GM18870 (cell line): ENCODE data around the gene FFAR1.

ENCODE experiments used
- ATAC-seq: cut with Tn5 transposase; IDR thresholded peaks from one replicate; pipeline ENCODE4 v1.9.1; 2021; ENCODE audit warnings: moderate library complexity; ENCODE audit not compliant: unreplicated experiment

The FFAR1 gene

DNA sequence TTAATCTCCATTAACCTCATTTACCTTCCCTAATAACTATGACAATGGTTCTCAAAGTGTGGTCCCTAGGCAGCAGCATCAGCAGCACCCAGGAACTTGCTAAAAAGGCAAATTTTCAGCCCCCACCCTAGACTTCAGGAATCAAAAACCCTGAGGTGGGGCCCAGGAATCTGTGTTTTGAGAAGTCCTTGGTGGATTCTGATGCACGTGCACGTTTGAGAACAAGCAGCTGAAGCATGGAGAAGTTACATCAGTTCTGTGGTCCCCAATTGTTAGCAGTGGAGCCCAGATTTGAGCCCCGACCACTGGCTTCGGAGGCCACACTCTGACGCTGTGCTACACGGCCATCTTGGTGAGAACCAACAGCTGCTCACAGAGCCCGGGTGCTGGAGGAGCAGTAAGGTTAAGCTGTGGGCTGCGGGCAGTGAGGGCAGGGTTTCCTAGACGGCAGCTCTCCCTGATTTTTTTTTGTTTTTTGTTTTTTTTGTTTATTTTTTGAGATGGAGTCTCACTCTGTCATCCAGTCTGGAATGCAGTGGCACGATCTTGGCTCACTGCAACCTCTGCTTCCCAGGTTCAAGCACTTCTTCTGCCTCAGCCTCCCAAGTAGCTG is 32.7 kb upstream of the FFAR1 start:
- no peak for ATAC-seq

DNA sequence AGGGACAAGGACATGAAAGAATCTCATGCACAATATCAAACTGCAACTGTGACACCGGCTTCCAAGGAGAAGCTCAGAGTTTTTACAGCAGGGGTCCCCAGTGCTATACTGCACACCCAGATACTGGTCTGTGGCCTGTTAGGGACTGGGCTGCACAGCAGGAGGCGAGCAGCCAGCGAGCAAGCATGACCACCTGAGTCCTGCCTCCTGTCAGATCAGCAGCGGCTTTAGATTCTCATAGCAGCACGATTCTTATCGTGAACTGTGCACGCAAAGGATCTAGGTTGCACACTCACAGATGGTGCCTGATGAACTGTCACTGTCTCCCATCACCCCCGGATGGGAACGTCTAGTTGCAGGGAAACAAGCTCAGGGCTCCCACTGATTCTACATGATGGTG is 31.8 kb upstream of the FFAR1 start:
- no peak for ATAC-seq

DNA sequence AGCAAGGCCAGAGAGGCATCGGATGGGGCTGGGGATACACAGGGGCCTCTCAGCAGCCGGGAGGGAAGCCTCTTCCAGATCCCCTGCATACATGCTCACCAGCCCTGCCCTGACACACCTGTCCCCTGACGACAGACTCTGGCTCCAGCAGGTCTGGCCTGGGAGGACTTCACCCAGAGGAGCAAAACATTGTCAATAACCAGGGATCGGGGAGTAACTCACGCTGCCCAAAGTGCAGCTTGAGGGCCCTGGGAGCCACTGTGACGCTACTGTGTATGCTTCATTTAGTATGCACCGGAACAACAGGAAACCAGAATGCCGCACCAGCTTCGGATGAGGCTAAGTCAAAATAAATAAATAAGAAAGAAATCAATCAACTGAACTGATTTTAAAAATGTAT is 31.1 kb upstream of the FFAR1 start:
- ATAC-seq, result no peak

DNA sequence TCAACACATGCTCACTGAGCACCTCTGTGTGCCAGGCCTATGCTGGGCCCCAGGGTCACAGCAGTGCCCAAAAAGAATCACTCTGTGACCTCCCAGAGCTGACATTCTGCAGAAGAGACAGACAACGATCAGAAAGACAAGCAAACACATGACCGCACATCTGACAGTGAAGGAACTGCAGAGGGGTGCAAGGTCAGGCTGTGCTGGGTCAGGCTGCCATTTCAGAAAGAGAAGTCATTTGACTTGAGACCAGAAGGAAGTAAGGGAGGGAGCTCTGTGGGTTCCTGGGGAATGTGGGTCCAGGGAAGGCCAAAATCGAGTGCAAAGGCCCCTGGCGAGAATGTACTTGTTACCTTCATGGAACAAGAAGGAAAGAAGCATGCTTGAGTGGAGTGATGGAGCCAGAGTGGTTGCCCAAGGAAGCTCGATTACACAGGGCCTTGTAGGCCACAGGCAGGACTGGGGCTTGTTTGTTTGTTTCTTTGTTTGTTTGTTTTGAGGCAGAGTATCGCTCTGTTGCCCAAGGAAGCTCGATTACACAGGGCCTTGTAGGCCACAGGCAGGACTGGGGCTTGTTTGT is 30.1 kb upstream of the FFAR1 start:
- no peak for ATAC-seq

DNA sequence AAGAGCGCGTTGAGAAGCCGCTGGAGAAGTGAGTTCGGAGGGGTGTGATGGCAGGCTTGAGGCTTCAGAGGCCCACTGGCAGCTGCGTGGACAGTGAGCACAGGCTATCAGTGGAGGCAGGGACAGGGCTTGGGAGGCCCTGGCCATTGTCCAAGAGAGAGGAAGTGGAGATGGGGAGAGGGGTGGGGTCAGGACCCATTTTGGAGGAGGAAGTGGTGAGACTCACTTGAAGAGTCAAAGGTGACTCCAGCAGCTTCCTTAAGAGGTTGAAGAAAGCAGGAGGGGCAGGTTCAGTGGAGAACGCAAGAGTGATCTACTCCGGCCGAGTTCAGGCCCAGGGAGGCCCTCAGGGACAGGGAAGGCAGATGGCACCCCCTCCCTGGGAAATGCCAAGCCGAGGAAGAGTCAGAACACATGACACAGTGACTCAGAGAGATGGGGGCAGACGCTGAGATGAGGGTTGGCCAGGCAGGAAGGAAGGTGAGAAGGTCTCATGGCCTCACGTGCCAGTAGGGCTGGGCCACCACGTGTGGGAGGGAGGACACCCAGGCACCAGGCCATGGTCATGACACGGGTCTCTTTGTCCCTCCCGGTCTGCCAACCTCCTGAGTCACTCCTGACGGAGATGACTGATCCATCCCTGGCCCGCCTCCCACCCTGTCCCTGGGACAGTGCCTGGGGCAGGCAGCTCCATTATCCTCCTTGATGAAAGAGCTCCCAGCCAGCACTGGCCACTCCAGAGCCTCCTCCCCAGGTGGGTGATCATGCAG is 28.8 kb upstream of the FFAR1 start:
- no peak for ATAC-seq

DNA sequence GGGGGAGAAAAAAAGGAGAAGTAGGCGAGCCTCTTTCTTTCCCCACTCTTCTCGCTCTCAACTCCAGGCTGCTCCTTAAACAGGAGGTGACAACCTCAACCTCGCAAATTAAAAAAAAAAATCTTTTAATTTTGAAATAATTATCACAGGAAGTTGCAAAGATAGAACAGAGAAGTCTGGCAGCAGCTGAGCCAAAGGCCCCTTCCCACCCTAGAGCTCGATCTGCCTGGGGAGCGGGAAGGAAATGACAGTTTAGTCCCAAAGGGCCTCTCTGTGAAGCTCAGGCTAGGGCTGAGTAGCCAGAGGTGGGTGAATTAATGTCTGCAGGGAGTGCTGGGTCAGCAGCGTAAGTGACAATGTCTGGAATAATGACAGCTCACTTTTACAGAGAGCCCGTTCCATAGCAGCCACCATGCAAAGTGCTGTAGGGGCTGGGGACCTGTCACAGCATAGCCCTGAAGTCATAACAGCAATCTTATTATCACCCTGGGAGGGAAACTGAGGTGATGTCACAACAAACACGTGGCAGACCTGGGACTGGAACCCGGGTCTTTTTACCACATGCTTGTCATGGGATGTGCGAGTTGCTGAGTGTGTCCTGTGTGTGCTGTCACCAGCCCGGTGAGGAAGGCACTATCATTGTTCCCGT is 27.5 kb upstream of the FFAR1 start:
- ATAC-seq, result no peak

DNA sequence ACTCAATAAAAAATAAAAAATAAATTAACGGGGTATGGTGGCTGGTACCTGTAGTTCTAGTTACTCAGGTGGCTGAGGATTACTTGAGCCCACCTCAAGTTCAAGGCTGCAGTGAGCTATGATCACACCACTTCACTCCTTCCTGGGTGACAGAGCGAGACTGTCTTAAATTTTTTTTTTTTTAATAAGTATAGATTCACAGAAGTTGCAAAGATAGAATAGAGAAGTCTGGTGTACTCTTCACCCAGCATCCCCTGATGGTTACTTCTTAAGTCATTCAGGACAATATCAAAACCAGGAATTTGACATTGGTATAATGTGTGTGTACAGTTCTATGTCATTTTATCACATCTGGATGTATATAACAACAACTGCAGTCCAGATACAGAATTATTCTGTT is 26.4 kb upstream of the FFAR1 start:
- no peak for ATAC-seq

DNA sequence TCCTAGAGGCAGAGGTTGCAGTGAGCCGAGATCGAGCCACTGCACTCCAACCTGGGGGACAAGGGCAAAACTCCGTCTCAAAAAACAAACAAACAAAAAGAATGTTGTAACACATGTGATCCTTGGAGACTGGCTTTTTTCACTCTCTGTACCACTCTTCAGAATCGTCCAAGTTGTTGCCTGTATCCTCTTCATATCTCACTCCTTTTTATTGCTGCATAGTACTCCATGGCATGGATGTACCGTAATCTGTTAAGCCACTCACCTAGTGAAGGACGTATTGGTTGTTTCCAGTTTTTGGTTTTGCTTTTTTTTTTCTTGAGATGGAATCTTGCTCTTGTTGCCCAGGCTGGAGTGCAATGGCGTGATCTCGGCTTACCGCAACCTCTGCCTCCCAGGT is 25.7 kb upstream of the FFAR1 start:
- no peak for ATAC-seq

DNA sequence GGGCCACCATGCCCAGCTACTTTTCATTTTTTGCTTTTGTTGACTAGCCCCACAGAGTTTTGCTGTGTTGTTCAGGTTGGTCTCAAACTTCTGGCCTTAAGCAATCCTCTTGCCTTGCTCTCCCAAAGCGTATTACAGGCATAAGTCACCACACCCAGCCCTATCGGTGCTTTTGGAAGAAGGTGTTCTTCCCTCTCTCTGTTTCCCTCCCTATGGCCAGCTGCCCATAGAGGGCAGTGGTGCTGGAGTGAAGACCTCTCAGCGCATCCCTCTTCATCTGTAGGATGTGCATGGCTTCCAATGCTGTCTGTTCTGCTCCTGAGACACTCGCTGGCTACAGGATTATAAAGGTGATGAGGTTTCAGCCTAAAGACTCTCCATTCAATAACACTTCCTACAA is 20.1 kb upstream of the FFAR1 start:
- no peak for ATAC-seq

DNA sequence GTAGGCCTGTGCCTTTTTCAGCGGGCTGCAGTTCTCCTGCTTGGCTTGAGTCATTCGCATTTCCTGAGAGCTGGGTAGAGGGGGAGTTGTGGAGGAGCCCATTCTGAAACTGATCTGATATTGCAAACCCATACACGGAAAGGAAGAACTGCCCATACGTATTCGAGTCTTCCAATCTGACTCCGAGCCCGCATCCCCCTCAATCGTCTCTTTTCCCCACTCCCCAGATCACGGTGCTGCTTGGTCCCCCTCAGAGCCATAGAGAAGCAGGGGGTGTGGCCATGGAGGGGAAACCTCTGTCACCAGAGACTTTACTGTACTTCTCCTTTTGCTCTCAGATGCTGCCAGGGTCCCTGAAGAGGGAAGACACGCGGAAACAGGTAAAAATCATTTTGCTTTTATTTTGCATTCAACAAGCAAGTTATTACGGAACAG is 18.8 kb upstream of the FFAR1 start, which contains the start of gene CD22:
Gene CD22 (plus strand): TSS at position 337 of the 435 bp plus-strand sequence. CDS start 2,854 bp downstream, outside the sequence.
- no peak for ATAC-seq

DNA sequence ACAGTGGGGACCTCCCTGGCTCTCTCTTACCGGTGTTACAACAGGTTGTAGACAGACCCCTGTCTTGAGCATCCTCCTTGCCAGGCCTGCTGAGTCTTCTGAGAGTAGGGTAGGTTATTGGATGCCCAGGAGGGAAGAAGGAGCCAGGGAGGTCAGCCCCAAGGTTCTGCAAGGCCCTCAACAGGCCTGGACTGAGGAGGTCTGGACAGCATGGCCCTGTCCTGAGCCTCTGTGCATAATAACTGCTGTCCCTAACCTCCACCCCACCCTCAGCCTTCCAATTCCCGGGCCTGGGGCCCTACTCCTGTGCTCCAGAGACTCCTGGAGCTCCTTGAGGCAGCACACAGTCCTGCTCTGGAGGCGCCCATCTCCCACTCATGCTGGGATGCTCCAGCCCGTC is 18.4 kb upstream of the FFAR1 start:
- ATAC-seq, result no peak

DNA sequence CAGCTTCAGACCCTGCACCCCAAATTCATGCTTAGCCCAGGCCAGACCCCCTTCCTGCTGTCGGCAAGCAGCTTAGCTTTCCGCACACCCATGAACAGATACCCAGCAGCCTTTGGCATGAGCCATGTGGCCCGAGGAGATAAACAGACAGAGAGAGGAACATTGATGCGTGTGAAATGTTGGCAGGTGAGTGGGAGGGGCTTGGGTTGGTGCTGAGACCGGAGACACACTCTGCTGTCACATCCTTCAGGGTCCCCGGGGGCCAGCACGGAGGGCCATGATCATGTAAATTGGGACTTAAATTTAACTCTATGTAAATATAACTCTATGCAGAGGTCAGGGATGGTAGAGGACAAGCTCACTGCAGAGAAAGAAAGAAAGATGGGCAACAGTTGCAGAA is 17.2 kb upstream of the FFAR1 start:
- ATAC-seq, result peak; percentile 39

DNA sequence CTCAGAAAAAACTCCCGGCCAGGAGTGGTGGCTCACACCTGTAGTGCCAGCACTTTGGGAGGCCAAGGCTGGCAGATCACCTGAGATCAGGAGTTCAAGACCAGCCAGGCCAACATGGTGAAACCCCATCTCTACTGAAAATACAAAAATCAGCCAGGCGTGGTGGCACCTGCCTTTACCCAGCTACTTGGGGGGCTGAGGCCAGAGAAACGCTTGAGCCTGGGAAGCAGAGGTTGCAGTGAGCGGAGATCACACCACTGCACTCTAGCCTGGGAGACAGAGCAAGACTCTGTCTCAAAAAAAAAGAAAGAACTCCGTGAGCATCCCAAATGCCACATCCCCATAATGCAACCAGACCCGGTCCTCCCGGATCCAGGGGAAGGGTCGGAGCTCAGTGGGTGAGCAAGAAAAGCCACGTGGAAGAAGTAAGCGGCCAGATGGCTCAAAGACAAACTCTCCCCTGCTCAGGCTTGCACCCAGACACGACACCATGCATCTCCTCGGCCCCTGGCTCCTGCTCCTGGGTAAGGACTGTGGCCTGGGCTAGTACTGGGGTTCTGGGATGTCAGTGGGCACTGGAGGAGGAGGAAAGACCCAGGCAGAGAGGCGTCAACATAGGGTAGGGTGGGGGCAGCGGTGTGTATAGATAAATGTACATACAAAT is 16.0 kb upstream of the FFAR1 start:
- no peak for ATAC-seq

DNA sequence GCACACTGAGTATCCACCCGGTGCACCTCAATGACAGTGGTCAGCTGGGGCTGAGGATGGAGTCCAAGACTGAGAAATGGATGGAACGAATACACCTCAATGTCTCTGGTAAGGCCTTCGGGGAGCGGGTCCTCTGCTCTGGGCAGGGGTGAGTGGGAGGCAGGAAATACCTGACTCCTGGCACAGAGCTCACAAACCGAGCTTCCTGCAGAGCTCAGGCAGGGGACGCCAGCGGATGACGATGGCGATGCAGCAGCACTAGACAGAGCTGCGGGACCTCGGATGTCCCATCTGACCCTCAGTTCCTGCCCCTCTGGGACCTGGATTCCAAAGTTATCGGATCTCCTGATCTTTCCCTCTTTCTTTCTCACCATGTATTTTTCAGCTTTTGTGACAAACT is 14.9 kb upstream of the FFAR1 start:
- ATAC-seq, result no peak

DNA sequence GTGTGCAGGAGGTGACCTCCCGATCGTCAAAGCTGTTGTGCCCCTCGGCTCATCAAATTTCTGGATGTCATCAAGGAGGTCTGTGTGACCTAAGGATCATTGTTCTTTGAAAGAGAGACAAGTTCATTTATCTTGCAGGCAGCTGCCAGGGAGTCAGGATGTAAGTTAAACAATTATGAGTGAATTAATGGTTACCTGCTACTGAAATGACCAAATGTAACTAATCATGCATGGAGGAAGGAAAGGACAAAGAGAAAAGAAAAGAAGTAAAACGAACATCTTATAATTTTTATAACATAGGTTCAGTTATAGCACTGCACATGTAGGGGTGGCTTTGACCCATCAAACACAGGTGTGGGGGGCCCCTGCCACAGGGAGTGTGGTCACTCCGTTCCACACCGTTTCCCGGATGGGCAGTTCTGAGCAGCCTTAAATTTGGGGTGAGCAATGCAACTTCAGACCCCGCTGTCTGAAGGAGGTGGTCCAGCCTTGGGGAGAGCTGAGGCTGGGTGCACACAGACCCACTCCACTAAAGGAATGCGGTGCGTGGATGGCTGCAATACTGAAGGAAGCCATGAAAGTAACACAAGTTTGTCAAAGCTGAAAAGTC is 13.5 kb upstream of the FFAR1 start:
- ATAC-seq, result no peak

DNA sequence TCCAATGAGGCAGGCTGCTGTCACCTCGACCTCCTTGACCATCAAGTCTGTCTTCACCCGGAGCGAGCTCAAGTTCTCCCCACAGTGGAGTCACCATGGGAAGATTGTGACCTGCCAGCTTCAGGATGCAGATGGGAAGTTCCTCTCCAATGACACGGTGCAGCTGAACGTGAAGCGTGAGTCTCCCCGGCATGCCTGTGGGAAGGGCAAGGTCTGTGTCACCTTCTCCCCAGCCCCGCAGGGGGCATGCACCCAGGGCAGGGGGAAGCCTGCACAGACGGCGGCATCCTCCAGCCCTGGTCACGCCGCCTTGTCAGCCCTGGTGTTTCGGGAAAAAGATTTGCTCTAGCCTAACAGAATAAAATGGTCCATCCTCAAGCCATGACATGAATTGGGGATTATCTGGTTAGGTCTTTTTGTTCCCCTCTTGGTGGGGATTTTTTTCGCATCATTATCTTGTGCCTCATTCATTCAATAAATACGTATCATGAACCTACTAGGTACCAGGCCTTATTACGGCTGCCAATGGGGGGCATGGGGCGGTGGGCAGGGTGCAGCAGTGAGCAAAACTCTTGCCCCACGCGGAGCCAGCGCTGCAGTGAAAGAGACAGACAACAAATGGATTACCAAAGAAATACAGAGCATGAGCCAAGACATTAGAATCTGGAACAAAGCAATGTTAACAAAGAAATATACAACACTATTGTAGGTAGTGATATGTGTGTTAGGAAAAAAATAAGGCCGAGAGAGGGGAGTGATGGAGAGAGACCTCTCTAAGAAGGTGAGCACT is 11.3 kb upstream of the FFAR1 start:
- ATAC-seq, result no peak

DNA sequence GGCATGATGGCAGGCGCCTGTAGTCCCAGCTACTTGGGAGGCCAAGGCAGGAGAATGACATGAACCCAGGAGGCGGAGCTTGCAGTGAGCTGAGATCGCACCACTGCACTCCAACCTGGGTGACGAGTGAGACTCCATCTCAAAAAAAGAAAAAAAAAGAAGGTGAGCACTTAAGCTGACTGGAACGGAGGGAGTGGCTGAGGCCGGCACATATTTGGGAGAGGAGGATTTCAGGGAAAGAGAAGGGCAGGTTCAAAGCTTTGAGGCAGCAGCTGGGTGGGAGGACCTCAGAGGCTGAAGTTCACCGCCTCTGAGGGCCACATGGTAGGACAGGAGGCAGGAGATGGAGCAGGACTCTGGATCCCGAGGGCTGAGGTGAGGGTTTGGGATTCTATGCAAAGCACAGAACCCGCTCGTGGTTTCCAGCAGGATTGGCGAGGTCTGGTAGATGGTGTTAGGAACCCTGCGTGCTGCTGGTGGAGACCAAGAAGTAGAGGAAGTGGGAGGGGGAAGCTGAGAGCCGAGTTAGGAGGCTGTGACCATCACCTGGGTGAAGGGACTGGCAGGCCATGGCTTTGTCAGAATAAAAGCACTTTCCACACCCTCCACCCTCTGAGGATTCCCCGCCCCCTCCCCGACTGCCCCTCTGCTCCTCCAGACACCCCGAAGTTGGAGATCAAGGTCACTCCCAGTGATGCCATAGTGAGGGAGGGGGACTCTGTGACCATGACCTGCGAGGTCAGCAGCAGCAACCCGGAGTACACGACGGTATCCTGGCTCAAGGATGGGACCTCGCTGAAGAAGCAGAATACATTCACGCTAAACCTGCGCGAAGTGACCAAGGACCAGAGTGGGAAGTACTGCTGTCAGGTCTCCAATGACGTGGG is 10.4 kb upstream of the FFAR1 start:
- ATAC-seq, result no peak

DNA sequence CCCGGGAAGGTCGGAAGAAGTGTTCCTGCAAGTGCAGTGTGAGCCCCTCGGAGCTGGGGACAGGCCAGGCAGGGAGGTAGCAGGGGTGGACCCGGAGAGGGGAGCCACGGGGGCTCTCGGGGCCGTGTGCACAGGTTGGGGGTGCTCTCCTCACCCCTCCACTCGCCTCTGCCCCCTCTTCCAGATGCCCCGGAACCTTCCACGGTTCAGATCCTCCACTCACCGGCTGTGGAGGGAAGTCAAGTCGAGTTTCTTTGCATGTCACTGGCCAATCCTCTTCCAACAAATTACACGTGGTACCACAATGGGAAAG is 9.8 kb upstream of the FFAR1 start:
- ATAC-seq, result no peak

DNA sequence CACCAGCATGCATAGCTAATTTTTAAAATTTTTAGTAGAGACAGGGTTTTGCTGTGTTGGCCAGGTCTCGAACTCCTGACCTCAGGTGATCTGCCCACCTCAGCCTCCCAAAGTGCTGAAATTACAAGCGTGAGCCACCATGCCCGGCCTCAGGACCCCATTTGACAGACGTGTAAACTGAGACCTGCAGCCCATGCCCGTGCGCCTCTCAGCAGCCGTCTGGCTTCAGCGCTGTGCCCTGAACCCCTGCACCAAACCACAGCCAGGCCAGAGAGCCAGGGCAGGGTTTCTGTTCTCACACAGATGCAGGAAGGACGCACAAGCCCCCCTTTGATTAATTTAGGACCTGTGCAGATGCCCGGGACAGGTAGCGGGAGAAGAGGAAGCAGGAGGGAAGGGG is 7.3 kb upstream of the FFAR1 start:
- ATAC-seq, result no peak
